ENCODE data around the gene KIF20A.

DNA sequence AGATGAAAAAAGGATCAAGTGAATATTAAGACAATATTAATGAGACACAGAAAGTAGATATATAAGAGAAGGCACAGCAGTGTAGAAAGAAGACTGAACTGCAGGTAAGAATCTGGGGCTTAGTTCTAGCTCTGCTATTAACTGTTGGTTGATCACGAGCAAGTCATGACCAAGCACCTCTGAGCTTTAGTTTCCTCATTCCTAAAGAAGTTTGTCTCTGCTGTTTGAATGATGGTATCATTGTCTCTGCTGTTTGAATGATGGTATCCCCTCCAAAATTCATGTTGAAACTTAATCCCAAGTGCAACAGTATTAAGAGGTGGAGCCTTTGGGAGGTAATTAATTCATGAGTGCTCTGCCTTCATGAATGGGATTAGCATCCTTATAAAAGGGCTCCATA is 37.2 kb upstream of the KIF20A start:
- TF ChIP-seq EZH2 (IDR thresholded peaks at IDR 0.05; ENCODE audit: borderline replicate concordance, insufficient read depth, low read depth, low read length, poor library complexity, severe bottlenecking) = no peak
- TF ChIP-seq, protein P1, sequence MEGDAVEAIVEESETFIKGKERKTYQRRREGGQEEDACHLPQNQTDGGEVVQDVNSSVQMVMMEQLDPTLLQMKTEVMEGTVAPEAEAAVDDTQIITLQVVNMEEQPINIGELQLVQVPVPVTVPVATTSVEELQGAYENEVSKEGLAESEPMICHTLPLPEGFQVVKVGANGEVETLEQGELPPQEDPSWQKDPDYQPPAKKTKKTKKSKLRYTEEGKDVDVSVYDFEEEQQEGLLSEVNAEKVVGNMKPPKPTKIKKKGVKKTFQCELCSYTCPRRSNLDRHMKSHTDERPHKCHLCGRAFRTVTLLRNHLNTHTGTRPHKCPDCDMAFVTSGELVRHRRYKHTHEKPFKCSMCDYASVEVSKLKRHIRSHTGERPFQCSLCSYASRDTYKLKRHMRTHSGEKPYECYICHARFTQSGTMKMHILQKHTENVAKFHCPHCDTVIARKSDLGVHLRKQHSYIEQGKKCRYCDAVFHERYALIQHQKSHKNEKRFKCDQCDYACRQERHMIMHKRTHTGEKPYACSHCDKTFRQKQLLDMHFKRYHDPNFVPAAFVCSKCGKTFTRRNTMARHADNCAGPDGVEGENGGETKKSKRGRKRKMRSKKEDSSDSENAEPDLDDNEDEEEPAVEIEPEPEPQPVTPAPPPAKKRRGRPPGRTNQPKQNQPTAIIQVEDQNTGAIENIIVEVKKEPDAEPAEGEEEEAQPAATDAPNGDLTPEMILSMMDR (IDR thresholded peaks at IDR 0.05) = no peak

All from B cell (primary cell).